ENCODE data around the gene DNTT.

DNA sequence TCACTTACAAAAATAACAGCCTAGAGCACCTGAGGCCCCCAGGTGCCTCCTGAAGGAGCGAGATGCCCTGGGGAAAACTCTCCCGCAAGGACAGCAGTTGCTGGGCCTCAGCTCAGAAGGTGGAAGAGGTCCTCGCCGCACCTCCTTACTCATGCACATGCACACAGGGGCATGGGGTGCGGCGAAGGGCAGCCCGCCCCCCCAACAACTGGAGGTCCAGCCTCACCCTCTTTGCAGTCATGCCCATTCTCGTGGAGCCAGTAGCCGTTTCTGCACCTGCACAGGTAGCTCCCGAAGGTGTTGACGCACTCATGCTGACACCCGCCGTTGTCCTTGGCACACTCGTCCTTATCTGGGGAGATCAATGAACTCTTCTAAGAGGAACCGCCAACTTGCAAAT, 74.5 kb downstream of the DNTT start:
- TF ChIP-seq, protein P1, sequence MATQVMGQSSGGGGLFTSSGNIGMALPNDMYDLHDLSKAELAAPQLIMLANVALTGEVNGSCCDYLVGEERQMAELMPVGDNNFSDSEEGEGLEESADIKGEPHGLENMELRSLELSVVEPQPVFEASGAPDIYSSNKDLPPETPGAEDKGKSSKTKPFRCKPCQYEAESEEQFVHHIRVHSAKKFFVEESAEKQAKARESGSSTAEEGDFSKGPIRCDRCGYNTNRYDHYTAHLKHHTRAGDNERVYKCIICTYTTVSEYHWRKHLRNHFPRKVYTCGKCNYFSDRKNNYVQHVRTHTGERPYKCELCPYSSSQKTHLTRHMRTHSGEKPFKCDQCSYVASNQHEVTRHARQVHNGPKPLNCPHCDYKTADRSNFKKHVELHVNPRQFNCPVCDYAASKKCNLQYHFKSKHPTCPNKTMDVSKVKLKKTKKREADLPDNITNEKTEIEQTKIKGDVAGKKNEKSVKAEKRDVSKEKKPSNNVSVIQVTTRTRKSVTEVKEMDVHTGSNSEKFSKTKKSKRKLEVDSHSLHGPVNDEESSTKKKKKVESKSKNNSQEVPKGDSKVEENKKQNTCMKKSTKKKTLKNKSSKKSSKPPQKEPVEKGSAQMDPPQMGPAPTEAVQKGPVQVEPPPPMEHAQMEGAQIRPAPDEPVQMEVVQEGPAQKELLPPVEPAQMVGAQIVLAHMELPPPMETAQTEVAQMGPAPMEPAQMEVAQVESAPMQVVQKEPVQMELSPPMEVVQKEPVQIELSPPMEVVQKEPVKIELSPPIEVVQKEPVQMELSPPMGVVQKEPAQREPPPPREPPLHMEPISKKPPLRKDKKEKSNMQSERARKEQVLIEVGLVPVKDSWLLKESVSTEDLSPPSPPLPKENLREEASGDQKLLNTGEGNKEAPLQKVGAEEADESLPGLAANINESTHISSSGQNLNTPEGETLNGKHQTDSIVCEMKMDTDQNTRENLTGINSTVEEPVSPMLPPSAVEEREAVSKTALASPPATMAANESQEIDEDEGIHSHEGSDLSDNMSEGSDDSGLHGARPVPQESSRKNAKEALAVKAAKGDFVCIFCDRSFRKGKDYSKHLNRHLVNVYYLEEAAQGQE (tag by site-specific recombination; IDR thresholded peaks at IDR 0.05), result no peak
- TF ChIP-seq, protein P2, sequence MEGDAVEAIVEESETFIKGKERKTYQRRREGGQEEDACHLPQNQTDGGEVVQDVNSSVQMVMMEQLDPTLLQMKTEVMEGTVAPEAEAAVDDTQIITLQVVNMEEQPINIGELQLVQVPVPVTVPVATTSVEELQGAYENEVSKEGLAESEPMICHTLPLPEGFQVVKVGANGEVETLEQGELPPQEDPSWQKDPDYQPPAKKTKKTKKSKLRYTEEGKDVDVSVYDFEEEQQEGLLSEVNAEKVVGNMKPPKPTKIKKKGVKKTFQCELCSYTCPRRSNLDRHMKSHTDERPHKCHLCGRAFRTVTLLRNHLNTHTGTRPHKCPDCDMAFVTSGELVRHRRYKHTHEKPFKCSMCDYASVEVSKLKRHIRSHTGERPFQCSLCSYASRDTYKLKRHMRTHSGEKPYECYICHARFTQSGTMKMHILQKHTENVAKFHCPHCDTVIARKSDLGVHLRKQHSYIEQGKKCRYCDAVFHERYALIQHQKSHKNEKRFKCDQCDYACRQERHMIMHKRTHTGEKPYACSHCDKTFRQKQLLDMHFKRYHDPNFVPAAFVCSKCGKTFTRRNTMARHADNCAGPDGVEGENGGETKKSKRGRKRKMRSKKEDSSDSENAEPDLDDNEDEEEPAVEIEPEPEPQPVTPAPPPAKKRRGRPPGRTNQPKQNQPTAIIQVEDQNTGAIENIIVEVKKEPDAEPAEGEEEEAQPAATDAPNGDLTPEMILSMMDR (tag by site-specific recombination; IDR thresholded peaks at IDR 0.05), result no peak

Measured in HEK293 (cell line).